GM11168 (cell line): Measurements from ENCODE around the gene RGS18.
"Not testable (repeated sequence)": the region's sequence is repeated elsewhere in the genome, so short reads cannot be mapped to it uniquely, and the experiment has no call there.

Source experiments
- in situ Hi-C: fragments of 300-500 bp; cut with MboI; formaldehyde crosslinking; loops from one replicate; pipeline ENCODE4 v1.12.0; 2022; ENCODE audit warnings: low sequenced_read_pairs; ENCODE audit not compliant: unreplicated experiment

The RGS18 gene

DNA sequence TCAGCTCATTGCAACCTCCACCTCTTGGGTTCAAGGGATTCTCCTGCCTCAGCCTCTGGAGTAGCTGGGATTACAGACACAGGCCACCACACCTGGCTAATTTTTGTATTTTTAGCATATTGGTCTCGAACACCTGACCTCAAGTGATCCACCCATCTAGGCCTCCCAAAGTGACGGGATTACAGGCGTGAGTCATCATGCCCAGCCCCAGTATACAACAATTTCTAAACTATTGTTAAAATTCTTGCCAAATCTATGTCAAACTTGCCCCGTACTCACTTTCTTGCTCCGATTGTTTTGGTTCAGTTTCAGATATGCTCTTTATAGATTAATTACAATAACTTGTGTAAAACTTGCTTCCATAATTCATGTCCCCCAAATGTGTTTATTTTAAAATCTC lies 4.1 kb downstream of the RGS18 start:
- in situ Hi-C loops, result no loop called here

DNA sequence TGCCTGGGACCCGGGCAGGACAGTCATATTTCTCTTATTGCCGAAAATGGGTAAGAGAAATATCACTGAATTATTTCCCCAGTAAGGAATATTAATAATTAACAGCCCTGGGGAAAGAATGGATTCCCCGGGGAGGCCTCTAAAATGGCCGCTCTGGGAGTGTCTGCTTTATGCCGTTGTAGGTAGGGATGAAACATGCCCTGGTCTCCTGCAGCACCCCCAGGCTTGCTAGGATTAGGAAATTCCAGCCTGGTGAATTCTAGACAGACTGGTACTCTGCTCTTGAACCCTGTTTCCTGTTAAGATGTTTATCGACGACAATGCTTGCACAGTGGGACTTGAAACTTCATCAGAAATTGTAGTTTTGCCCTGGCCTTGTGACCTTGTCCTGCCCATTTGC lies 6.7 kb downstream of the RGS18 start:
- in situ Hi-C loops, result not testable (repeated sequence)

DNA sequence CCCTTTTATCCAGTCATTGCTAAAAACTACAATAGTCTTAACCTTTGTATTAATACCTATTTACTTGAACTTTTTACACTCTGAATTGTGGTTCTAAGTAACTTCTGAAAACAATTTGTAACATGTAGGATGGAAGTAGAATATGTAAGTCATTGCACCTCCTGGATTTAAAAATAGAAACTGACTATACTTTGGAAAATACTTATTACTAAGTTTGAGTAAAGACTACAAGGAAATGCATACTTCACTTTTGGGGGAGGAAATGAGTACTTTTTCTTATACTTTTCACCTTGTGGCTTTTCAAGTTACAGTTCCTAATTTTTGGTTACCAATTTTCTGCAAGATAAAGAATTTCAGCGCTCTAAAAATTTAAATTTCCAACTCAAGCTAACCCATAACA lies 8.7 kb downstream of the RGS18 start:
- in situ Hi-C loops, result no loop called here

DNA sequence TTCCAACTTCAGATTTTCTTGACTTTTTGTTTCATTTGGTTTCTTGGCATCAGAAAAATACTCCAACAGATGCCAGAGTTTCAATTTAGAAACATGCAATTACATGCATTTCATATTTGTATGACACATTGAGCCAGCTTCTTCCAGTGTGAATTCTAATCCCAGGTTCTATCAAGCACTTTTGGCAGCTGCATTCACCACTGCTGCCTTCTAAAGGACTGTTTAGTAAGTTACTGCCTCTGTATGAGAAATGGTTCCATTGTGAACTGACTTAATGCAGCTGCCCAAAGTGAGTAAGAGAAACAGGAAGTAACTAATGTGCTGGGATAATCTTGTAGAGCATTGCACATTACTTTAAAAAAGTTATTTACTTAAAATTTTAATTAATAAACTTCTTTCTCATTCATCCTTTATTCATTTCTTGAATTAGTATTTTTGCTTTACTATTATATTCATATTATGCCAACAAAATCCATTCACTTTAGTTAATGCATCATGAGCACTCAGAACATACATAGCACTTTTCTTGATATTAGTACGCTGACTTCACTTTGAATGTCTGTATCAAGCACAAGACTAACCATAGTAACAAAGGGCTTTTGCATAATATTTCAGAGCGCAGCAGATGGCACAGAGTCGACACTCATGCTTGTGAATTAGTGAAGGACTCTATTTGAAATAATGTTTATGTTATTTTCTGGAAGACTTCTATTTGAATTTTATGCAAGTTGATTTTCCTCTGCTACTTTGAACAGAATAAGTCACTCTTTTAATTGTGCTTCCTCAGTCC lies 9.8 kb downstream of the RGS18 start:
- in situ Hi-C loops, result no loop called here

DNA sequence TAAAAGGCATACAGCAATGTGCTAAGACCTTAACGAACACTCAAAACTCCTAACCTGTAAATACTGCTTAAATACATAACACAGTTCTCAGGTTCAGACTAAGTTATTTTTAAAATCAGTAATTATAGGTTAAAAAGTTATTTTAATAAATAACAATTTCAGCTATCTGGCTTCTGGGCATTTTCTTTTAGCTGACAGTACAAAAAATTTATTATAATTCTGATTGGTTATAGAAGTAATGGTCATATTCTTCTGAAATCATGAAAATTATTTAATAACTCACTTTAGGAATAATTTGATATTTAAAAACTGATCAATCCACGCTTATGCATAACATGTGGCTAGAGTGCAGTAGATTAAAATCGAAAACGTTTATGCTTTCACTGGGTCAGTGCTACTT lies 10.7 kb downstream of the RGS18 start:
- in situ Hi-C loops, result no loop called here

DNA sequence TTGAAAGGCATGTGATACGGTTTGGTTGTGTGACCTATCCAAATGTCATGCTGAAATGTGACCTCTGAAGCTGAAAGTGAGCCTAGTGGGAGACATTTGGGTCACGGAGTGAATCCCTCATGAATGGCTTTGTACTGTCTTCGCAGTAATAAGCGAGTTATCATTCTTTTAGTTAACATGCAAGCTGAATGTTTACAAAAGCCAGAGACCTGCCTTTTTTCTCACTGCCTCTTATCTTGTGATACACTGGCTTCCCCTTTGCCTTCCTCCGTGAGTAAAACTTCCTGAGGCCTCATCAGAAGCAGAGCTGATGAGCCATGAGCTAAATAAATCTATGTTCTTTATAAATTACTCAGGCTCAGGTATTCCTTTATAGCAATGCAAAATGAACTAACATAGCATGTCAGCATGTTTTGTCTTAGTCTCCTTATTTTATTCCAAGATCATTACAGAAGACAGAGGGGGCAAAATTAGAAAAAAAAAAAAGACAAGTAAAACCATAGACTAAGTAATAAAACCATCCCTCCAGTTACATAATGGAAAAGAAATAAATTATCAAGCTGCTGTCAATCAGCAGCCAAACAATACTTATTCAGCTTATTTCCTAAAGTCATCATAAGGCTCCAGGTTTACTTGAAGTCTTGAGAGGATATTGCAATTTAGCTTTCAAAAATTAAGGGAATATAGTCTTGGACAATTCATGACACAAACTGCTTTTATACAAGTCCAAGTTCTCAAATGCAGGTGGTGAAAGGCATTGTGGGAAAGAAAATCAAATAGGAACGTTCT lies 12.1 kb downstream of the RGS18 start:
- in situ Hi-C loops, result no loop called here

DNA sequence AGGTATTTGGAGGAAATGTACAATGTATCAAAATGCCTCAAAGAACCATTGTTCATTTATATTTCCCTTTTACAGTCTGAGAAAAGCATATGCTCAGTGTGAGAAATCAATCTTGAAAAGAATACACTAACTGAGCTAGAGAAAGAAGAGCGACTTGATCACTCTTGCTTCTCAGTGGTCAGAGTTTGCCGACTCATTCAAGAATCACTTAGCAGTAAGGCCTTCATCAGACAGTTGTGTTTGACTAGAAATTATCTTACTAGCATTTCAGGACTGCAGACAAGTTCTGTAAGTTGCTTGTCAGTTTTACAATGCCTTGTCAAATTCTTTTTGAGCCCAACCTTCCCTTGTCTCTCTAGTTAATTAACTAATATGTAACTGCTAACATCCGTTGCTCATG lies 12.9 kb downstream of the RGS18 start:
- in situ Hi-C loops, result no loop called here

DNA sequence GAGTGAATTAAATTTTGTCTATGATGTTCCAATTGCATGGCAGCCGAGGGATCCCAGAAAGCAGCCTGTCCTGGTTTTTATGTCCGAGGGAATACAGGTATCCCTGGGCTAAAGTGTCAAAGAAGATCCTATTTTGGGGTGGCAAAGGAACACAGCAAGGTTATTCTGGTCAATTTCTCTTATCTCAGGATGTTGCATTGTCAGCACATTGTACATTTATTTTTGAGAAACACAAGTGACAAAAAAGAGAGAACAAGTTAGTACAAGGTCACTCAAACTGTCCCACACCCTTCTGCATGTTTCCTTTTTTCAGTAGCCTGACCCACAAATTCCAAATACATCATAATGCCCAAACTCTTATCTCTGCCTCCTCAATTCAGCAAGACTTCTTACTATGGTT lies 17.7 kb downstream of the RGS18 start:
- in situ Hi-C loops, result no loop called here

DNA sequence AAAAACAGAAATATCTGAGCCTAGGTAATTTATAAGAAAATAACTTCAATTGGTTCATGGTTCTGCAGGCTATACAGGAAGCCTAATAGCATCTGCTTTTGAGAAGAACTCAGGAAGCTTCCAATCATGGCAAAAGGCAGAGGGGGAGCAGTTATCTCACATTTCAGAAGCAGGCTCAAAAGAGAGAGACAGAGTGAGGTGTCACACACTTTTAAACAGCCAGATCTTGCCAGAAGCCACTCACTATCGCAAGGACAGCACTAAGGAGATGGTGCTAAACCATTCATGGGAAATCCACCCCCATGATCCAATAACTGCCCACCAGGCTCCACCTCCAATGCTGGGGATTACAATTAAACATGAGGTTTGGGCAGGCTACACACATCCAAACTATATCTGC lies 25.5 kb downstream of the RGS18 start:
- in situ Hi-C loops, result no loop called here

DNA sequence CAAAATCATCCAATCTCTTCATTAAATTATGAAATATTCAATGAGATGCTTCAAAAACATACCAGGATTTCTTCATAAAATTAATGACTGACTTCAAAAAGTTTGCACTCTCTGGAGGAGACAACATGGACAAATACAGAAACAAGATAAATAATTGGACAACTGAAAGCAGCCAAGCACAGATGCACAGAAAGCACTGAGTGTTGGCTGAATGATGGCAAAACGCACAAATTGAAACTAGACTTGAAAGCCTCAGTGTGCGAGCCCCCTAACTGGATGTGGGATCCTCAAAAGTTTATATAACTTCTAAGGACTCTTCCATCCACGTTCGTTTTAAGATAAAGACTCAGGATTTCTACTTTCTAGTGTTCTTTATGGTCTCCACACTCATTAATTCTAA lies 27.9 kb downstream of the RGS18 start:
- in situ Hi-C loops, result no loop called here

DNA sequence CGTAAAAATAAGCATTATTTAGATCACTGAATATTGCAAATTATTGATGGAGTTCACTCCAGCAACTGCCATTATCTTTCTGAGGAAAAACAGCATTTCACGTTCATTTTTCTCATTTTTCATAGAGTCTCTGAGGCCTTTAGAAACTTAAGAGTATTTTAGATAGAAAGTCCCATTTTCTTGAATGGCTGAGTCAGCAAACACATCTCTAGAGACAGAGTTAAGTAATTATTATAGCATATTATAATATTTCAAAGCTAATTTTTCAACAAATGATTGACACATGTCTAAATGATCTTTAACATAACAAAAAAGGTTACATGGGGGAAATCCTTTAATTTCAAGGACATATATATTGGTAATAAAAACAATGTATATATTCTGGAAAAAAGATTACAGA lies 31.8 kb downstream of the RGS18 start:
- in situ Hi-C loops, result no loop called here

DNA sequence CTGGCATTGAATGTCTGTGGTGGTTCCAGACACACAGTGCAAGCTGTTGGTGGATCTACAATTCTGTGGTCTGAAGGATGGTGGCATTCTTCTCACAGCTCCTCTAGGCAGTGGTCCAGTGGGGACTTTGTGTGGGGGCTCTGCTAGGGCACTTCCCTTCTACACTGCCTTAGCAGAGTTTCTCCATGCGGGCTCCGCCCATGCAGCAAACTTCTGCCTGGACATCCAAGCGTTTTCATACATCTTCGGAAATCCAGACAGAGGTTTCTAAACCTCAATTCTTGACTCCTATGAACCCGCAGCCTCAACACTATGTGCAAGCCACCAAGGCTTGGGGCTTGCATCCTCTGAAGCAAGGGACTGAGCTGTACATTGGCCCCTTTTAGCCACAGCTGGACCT lies 43.0 kb downstream of the RGS18 start:
- in situ Hi-C loops, result no loop called here

DNA sequence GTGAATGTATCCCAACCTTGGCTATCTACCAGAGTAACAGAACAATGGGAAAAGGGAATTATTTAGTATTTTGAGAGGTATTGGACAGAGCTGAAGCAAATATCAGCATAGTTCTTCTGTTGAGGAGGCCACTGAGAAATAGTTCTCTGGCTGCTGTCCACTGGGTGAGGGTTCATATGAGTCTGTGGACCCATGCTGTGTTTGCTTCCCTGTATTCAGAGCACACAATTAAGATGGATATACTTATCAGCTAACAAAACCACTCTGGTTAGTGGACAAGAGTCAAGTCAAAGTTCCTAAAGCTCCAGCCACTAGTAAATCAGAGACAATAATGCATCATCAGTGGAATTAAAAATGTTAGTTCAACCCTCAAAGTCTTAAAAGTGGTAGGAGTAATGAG lies 66.1 kb downstream of the RGS18 start:
- in situ Hi-C loops, result no loop called here

DNA sequence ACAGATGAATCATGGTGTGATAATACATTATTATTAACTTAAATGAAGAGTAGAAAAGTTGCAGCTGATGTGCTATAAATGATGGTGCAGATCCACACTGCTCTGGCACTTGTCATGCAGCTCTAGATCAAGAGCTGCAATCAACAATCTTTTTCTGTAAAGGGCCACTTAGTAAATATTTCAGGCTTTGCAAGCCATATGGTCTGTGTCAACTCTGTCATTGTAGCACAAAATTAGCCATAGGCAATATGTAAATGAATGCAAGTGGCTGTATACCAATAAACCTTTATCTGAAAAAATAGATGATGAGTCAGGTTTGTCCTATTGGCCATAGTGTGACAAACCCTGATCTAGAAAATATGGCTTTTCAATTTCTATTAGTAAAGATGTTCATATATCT lies 66.6 kb downstream of the RGS18 start:
- in situ Hi-C loops, result no loop called here

DNA sequence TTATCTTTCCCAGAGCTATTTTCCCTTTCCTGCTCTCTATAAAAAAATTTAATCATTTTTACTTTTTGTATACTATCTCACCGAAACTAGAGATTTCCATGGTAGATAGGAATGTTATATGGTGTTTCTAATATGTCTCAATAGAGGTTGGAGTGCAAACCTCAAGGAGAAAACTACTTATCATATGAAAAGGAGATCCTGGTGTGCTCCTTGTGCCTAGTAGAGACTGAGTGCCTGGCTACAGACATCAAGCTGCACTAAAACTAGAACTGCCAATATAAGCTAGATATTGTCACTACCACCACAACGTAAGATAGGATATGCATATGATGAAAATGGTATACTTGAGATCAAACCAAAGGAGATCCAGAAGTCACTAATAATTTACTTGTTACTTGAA lies 67.0 kb downstream of the RGS18 start:
- in situ Hi-C loops, result no loop called here

DNA sequence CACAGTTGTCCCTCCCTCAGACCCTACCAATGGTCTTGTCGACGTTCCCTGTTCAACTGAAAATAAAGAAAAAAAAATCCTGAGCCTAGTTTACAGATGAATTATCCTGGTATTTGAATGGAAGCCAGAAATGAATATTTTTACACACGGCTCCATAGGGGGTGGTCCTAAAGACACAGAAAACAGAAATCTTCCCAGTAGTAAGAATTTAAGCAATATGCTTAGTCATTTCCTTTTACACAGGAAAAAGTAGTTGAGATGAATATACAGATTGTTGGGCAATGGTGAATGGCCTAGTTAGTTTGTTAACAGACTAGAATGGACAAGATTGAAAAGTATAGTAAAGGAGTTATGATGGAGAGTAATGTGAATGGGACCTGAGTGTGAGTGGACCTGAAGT lies 67.4 kb downstream of the RGS18 start:
- in situ Hi-C loops, result no loop called here

DNA sequence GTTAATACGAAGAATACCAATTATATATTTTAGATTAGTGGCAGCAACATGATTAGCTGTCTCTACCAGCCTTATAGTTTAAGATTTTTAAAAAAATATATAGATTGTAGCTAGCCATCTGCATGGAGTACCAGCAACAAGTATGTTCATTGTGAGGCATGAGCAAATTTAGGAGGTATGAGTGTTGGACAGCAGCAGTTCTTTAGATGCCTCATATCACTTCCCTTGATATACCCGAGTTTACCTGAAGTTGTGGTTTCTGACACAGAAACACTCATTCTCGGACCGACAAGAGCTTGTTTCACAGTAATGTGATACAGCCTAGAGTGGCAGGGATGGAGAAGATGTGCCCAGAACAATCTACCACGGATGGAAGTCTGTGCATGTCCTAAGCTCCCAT lies 69.1 kb downstream of the RGS18 start:
- in situ Hi-C loops, result no loop called here

DNA sequence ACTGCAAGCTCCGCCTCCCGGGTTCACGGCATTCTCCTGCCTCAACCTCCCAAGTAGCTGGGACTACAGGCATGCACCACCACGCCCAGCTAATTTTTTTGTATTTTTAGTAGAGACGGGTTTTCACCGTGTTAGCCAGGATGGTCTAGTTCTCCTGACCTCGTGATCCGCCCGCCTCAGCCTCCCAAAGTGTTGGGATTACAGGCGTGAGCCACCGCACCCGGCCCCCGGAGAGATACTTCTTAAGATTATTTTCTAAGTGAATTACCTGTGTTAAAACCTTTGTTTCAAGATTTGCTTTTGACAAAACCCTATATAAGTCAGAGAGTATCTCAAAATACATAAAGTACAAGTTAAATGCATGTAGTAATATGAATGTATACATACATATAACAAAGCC lies 69.7 kb downstream of the RGS18 start:
- in situ Hi-C loops, result not testable (repeated sequence)

DNA sequence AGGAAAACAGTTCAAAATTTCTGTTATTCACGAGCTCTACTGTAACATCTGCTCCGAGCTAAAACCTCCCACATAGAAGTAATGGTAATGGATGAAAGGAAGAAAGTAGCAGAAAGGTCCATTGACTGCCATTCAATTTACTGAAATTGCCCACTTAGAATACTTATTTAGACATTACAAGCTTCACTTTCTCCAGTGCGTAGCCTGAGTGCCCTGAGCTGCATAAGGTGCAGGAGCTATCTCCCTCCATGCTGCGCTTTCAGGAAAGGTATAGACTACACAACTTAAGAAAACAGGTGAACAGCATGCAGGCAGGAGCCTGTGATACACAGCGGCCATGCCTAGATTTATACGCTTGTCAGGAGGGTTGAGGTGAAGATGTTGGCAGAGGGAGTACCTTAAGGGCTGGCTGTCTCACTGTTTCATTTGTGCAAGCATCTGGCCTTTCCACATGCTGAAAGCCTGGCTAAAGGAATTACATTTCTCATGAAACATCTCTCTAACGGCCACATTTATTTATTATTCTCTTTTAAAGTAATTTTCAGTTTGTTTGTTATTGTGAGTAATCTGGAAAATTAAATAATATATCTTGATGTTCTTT lies 74.7 kb downstream of the RGS18 start:
- in situ Hi-C loops, result no loop called here

DNA sequence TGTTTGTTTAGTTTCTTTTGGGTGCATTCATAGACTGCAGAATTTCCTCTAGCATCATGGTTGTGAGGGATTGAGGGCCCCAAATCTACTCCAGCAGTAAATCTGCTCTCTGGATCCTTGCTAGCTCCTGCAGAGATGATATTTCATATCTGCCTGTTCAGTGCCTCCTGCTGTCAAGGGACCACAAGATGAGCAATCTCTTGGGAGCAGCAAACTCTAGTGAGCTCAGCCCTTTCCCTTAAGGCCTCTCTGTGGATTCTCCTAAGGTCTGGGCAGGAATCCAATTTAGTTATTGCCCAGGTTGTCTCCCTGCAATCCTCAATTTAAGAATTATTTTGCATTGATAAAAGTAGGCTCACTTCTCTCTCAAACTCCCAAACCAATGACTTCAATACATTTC lies 76.9 kb downstream of the RGS18 start:
- in situ Hi-C loops, result no loop called here
